Esophagus (tissue), 2 donors: Measurements from ENCODE around the gene CEP120. TPM values are rescaled to one million over a fixed set of nuclear protein-coding genes. Genes with fewer than 3 reads are reported as not detected.

ENCODE experiments used
- H3K27ac ChIP-seq, 2 donors: one replicate each; pipeline ENCODE4 v1.5.1; 2013; ENCODE audit warnings: low read depth in 2 of 2, mild to moderate bottlenecking in 2 of 2, inconsistent platforms in 1 of 2, low read length in 1 of 2, moderate library complexity in 1 of 2
- H3K27me3 ChIP-seq, 2 donors: one replicate each; pipeline ENCODE4 v1.6.1; 2013; ENCODE audit warnings: low read length in 2 of 2, control low read depth in 1 of 2, mild to moderate bottlenecking in 1 of 2; ENCODE audit not compliant: insufficient read depth in 2 of 2, control insufficient read depth in 1 of 2
- H3K36me3 ChIP-seq, 2 donors: one replicate each; pipeline ENCODE4 v1.6.1; 2013; ENCODE audit warnings: low read length in 1 of 2; ENCODE audit not compliant: control insufficient read depth in 2 of 2, insufficient read depth in 2 of 2
- H3K4me1 ChIP-seq, 2 donors: one replicate each; pipeline ENCODE4 v1.6.1; 2013; ENCODE audit warnings: low read length in 1 of 2; ENCODE audit not compliant: control insufficient read depth in 2 of 2, insufficient read depth in 2 of 2
- H3K4me3 ChIP-seq, 2 donors: one replicate each; pipeline ENCODE4 v1.5.1; 2013; ENCODE audit warnings: low read length in 2 of 2, mild to moderate bottlenecking in 2 of 2, low read depth in 1 of 2, moderate library complexity in 1 of 2
- H3K9me3 ChIP-seq, 2 donors: one replicate each; pipeline ENCODE4 v1.6.1; 2013; ENCODE audit warnings: mild to moderate bottlenecking in 2 of 2, low read depth in 1 of 2, low read length in 1 of 2, moderate library complexity in 1 of 2; ENCODE audit not compliant: control insufficient read depth in 2 of 2, insufficient read depth in 1 of 2
- WGBS, 2 donors: extraction: QIAGEN DNeasy Blood & Tissue Kit; methylation state at CpG; one replicate each; pipeline ENCODE4 v1.1.7; 2013; 5-methylcytosine and 5-hydroxymethylcytosine counted together
- polyA plus RNA-seq, 2 donors: library from polyadenylated mRNA; stranded (reverse); fragments of 200-250 nt; gene quantifications; one replicate each; pipeline ENCODE4 v1.2.3, GENCODE V29; 2013
- donor health status: healthy with polysubstance abuse.
- donor health status: Bipolar disorder and iron deficiency.

Gene CEP120
- polyA plus RNA-seq, 2 donors, result 2.6 to 2.9 TPM

GRCh38 chr5:123398058-123398733 lies 25.0 kb downstream of the CEP120 start:
- Histone ChIP-seq H3K27ac (no peak overlapping the region), H3K4me1 (no peaks in the 10 kb centered on the region), H3K4me3 (no peak overlapping the region), H3K9me3 (no peaks in the 10 kb centered on the region), H3K36me3 (peaks cover 0 to 22% of the 10 kb centered on the region in 2 donors), H3K27me3 (no peaks in the 10 kb centered on the region)
- WGBS, 2 donors, result 96 to 98% methylated on average over 1 of the region's 1 CpG

DNA sequence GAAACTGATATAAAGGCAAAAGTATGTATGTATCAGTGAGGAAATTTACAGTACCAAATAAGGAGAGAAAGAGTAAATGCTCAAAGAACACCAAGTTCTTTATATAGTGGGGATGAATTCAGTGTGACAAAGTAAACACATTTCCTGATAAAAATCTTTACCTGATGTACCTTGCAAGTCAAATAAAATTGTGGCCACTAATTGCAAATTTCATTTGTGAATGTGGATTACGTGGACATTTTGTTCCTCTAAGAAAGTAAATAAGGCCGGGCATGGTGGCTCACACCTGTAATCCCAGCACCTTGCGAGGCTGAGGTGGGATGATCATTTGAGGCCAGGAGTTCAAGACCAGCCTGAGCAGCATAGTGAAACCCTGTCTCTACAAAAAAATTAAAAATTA lies 25.7 kb downstream of the CEP120 start:
- no peak overlapping the region for H3K27ac ChIP-seq
- H3K4me3 ChIP-seq, result no peak overlapping the region
- no peaks in the 10 kb centered on the region for H3K27me3 ChIP-seq
- no peaks in the 10 kb centered on the region for H3K9me3 ChIP-seq
- H3K36me3 ChIP-seq, result peaks cover 0 to 20% of the 10 kb centered on the region in 2 donors
- no peaks in the 10 kb centered on the region for H3K4me1 ChIP-seq
- WGBS, 2 donors, result 93 to 95% methylated on average over 3 of the region's 3 CpGs

GRCh38 chr5:123391009-123391408 lies 32.2 kb downstream of the CEP120 start:
- 86 to 89% methylated on average over 1 of the region's 1 CpG for WGBS, 2 donors
- Histone ChIP-seq H3K27ac (no peak overlapping the region), H3K4me3 (no peak overlapping the region), H3K4me1 (no peaks in the 10 kb centered on the region), H3K9me3 (no peaks in the 10 kb centered on the region), H3K27me3 (no peaks in the 10 kb centered on the region), H3K36me3 (no peaks in the 10 kb centered on the region)

DNA sequence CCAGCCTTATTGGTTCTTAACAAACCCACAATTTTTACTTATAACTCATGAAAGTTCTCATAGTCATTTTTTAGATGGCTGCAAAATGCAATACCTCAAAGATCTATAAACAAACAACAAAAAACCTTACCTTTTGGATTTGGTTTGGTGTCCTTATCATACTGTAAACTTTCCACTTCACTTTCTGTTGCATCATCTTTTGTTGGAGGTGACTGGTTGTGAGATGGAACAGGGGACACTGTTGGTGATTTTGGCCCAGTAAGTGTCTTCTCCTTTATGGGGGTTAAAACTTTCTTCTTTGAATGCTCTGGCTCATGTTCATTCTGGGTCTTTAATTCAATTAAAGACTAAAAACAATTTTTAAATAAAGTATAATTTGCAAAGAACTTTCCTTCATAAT lies 33.4 kb downstream of the CEP120 start:
- Histone ChIP-seq H3K27me3 (no peaks in the 10 kb centered on the region), H3K4me3 (no peak overlapping the region), H3K27ac (no peak overlapping the region), H3K36me3 (no peaks in the 10 kb centered on the region), H3K9me3 (no peaks in the 10 kb centered on the region), H3K4me1 (no peaks in the 10 kb centered on the region)

- Histone ChIP-seq H3K4me1 (no peaks in the 10 kb centered on the region), H3K27ac (no peak overlapping the region), H3K36me3 (no peaks in the 10 kb centered on the region), H3K27me3 (no peaks in the 10 kb centered on the region), H3K4me3 (no peak overlapping the region), H3K9me3 (no peaks in the 10 kb centered on the region)
- WGBS, 2 donors, result 85 to 89% methylated on average over 3 of the region's 3 CpGs
Measured at GRCh38 chr5:123387313-123387712, 35.9 kb downstream of the CEP120 start.

GRCh38 chr5:123382252-123382651 lies 41.0 kb downstream of the CEP120 start:
- H3K27ac ChIP-seq, result no peak overlapping the region
- peaks cover 0 to 1% of the 10 kb centered on the region in 2 donors for H3K36me3 ChIP-seq
- no peaks in the 10 kb centered on the region for H3K4me1 ChIP-seq
- H3K27me3 ChIP-seq, result no peaks in the 10 kb centered on the region
- no peak overlapping the region for H3K4me3 ChIP-seq
- no peaks in the 10 kb centered on the region for H3K9me3 ChIP-seq
- WGBS, 2 donors, result 83 to 92% methylated on average over 1 of the region's 1 CpG

- H3K36me3 ChIP-seq, result peaks cover 0 to 6% of the 10 kb centered on the region in 2 donors
- H3K4me3 ChIP-seq, result no peak overlapping the region
- WGBS, 2 donors, result 88 to 90% methylated on average over 4 of the region's 4 CpGs
- no peaks in the 10 kb centered on the region for H3K27me3 ChIP-seq
- H3K27ac ChIP-seq, result no peak overlapping the region
- no peaks in the 10 kb centered on the region for H3K4me1 ChIP-seq
- no peaks in the 10 kb centered on the region for H3K9me3 ChIP-seq
Measured at GRCh38 chr5:123371575-123372179, 51.5 kb downstream of the CEP120 start.

- WGBS, 2 donors, result 63 to 90% methylated on average over 1 of the region's 1 CpG
- Histone ChIP-seq H3K4me3 (no peak overlapping the region), H3K27ac (no peak overlapping the region), H3K4me1 (no peaks in the 10 kb centered on the region), H3K36me3 (peaks cover 0 to 2% of the 10 kb centered on the region in 2 donors), H3K9me3 (no peaks in the 10 kb centered on the region), H3K27me3 (no peaks in the 10 kb centered on the region)
Measured at GRCh38 chr5:123369371-123369968, 53.7 kb downstream of the CEP120 start.

DNA sequence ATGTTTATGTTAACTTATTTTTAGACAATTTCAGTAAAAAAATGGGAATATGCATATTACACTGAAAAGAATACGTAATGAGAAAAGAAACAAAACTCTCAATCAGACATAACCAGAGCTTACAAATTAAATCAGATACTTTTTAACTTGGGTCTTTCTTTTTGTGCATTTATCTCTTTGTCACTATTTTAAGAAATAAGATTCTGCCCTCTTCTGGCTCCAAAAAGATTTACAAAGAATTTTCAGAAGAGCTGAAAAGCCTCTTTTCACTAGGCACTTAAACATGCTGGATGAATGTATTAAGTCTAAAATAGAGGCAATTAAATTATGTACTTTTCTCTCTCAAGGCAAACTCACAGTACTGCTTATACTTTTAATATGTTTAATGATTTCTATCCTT lies 55.5 kb downstream of the CEP120 start:
- no peak overlapping the region for H3K27ac ChIP-seq
- no peaks in the 10 kb centered on the region for H3K9me3 ChIP-seq
- peaks cover 0 to 2% of the 10 kb centered on the region in 2 donors for H3K36me3 ChIP-seq
- H3K27me3 ChIP-seq, result no peaks in the 10 kb centered on the region
- 80 to 85% methylated on average over 1 of the region's 1 CpG for WGBS, 2 donors
- H3K4me1 ChIP-seq, result no peaks in the 10 kb centered on the region
- H3K4me3 ChIP-seq, result no peak overlapping the region

- Histone ChIP-seq H3K9me3 (no peaks in the 10 kb centered on the region), H3K27me3 (no peaks in the 10 kb centered on the region), H3K4me1 (no peaks in the 10 kb centered on the region), H3K36me3 (no peaks in the 10 kb centered on the region), H3K4me3 (no peak overlapping the region), H3K27ac (no peak overlapping the region)
- WGBS, 2 donors, result 58 to 78% methylated on average over 1 of the region's 1 CpG
Measured at GRCh38 chr5:123365156-123365555, 58.0 kb downstream of the CEP120 start.
